ENCODE results near the gene PPP1R2C. TPM values are rescaled to one million over a fixed set of nuclear protein-coding genes. Genes with fewer than 3 reads are reported as not detected.

PPP1R2C gene
- total RNA-seq, 1 experiment from 2014 or later = not detected

DNA sequence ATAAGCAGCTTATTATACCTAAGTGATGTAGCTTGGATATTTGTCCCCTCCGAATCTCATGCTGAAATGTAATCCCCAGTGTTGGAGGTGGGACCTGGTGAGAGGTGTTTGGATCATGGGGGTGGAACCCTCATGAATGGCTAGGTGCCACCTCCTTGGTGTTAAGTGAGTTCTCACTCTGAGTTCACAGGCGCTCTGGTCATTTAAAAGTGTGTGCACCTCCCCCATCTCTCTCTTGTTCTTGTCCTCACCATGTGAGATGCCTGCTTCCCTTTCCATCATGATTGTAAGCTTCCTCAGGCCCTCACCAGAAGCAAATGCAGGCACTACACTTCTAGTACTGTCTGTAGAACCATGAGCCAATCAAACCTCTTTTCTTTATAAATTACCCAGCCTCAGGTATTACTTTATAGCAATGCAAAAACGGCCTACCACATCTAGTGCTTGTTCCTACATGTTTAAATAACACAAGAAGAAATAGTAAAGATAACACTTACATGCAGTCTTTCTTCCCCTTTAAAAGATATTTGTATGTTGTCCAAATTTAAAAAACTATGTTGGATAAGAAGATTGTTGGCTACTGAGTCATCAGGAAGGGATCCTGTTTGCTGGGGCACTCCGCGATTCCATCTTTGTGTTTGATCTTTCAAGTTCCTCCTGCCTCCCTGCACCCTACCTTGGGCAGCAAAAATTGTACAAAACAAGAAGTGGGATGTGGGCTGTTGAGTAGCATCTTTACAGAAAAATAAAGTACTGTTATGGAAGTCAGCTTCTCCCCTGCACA, 29.7 kb downstream of the PPP1R2C start:
- no peak for DNase-seq (ENCODE audit: low read depth)

DNA sequence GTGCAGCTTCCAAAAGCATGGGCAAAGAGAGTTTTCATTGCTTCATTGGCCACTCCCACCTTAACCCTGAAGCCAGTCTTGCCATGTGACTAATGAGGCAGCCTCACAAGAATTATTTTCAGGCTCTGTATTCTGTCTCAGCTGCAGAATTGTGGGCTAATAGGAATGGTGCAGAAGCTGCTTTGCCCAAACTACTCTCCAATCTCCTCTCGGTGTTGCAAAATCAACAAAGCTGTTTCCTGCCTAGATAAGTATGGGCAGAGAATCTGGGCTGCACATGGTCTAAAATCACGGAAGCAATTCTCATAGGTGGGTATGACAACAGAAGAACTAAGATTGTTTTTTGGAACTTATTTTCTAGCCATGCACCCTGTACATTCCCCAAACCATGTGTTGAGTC, 31.4 kb downstream of the PPP1R2C start:
- DNase-seq (ENCODE audit: low read depth) = no peak

DNA sequence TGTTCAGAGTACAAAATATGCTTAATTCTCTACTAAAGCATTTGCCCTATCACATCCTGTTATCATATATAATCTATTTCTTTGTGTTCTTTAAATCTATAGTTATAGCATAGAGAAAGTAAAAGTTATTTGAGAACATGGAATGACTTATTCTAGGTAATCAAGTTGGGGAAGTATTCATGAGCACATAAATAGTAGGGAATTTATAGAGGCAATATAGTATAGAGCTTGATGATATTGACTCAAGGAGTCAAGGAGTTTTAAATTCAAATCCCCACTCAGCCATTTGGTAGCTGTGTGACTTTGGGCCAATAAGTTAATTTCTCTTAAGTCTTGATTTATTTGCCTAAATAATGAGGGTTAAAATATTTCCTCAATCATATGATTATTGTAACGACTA, 37.5 kb downstream of the PPP1R2C start:
- DNase-seq (ENCODE audit: low read depth) = no peak

DNA sequence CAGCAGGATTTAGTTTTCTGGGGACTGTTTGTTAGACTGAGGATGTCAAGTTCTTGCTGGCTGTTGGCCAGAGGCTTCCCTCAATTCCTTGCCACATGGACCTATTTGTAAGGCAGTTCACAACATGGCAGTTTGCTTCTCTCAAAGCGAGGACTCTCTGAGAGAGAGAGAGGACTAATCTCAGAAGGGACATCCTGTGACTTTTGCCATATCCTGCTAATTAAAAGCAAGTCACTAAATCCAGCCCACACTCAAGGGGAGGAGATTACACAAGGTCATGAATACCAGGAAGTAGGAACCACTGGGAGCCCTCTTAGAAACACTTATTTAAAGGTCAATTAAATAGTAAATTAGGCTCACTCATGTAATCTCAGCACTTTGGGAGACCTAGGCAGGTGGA, 38.2 kb downstream of the PPP1R2C start:
- DNase-seq (ENCODE audit: low read depth) = no peak

DNA sequence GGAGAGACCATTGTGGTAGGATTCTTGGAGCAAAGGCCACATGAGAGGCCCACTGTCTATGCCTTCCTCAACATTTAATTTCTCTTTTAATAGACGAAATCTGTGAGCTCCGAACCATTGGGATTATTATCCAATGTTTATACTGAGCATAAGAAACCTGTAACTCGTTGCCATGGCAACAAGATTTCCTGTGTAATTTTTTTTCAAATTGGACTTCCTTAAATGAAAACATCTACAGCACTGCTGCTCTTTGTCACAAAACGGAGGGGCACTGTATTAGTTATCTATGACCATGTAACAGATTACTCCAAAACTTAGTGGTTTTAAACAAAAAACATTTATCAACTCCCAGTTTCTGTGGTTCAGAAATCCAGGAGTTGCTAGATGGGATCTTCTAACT, 38.7 kb downstream of the PPP1R2C start:
- no peak for DNase-seq (ENCODE audit: low read depth)

DNA sequence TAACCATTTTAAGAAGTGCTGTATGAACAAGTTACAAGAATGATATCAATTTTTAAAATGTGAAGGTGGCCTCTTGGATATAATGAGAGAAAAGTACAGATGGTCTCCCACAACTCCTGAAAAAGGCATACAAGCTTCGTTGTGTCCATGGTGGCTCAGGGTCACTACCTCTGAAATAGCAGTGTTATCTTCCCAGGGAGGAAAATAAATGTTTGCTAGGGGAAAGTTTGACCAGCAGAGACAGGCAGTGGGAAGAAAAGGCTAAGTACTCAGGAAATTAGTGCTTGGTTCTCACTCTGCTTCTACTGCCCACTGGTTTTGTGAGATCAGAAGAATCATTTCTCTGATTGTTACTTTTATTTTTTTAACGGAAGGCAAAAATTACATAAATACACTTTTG, 39.4 kb downstream of the PPP1R2C start:
- no peak for DNase-seq (ENCODE audit: low read depth)

DNA sequence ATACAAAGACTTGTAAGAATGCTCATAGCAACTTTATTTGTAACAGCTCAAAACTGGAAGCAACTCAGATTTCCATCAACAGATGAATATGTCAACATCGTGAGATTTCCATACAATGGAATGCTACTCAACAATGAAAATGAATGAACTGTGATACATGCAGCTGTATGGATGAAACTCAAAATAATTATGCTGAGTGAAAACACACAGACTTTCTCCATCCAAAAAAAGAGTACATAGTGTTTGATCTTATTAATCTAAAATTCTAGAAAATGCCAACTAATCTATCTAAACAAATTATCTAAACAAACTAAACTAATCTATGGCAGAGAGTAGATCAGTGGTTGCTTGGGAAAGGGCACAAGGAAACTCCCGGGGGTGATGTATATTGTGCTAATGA, 42.7 kb downstream of the PPP1R2C start:
- DNase-seq (ENCODE audit: low read depth) = no peak

DNA sequence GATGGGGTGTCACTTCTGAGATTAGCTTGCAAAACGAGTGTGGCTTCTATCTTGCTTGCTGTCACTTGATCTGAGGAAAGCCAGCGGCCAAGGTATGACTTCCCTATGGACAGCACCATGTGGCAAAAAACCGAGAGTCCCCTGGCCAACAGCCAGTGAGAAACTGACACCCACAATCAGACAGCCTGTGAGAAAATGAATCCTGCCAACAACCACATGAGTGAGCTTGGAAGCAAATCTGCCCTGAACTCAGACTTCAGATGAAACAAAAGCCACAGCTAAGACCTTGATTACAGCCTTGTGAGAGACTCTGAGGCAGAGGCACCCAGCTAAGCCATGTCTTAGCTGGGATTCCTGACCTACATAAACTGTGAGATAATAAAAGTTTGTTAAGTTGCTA, 45.5 kb downstream of the PPP1R2C start:
- DNase-seq (ENCODE audit: low read depth) = no peak

All from Daoy (cell line).